GM12875 (cell line): Measurements from ENCODE around the gene NXN.
A peak's percentile ranks its signal among the peaks of the same experiment; 100 is the strongest.

Experiments
- H3K4me3 ChIP-seq: one replicate; pipeline ENCODE4 v1.5.1; 2011; ENCODE audit warnings: low read depth, low read length, control low read depth
- TF ChIP-seq, protein P1 (sequence below): IDR thresholded peaks from 2 replicates; pipeline ENCODE4 v1.5.1; 2011; ENCODE audit warnings: low read depth, mild to moderate bottlenecking, control low read depth, inconsistent platforms, low read length, moderate library complexity, borderline replicate concordance; ENCODE audit not compliant: insufficient read depth

The NXN gene

DNA sequence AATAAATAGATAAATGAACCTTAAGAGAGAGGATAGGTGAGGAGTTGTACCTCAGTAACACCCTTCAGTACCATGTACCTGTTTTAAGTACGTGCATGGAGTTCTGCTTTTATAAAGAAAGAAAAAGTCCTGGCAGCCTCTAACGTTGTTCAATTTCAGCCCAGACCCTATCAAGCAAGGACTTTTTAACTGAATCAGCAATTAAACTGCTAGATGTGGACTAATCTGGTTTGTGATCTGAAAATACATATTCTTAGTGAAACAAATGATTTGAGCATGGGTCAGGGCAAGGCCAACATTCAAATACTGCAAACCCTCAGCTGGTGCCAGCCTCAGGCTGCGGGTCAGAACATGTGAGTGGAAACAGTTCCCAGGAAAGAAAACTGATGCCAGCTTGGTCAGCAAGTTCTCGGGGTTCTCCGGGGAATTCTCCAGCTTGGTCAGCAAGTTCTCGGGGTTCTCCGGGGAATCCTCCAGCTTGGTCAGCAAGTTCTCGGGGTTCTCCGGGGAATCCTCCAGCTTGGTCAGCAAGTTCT lies 112.9 kb downstream of the NXN start:
- TF ChIP-seq, protein P1, sequence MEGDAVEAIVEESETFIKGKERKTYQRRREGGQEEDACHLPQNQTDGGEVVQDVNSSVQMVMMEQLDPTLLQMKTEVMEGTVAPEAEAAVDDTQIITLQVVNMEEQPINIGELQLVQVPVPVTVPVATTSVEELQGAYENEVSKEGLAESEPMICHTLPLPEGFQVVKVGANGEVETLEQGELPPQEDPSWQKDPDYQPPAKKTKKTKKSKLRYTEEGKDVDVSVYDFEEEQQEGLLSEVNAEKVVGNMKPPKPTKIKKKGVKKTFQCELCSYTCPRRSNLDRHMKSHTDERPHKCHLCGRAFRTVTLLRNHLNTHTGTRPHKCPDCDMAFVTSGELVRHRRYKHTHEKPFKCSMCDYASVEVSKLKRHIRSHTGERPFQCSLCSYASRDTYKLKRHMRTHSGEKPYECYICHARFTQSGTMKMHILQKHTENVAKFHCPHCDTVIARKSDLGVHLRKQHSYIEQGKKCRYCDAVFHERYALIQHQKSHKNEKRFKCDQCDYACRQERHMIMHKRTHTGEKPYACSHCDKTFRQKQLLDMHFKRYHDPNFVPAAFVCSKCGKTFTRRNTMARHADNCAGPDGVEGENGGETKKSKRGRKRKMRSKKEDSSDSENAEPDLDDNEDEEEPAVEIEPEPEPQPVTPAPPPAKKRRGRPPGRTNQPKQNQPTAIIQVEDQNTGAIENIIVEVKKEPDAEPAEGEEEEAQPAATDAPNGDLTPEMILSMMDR = no peak

DNA sequence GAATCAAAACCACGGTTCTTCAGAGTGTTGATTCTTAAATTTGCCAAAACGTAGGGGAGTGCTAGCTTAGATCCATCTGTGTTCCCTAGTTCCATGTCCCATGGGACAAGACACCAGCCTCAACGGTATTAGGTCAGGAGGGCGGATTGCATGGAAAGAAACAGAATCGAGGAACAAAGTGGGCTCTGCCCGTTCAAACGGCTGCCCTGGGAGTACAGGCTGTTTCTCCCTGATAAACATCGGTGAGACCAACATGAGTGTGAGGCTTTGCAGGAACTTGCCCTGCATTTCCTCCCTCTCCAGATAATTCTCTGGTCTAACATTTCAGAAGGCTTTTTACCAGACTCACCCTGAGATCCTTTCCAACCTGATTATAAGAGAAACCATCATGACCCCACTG lies 115.3 kb downstream of the NXN start:
- TF ChIP-seq, protein P1 = no peak
- H3K4me3 ChIP-seq = peak overlapping the region; percentile 54

More for the DNA sequence above, 112.9 kb downstream of the NXN start:
- no peak overlapping the region for H3K4me3 ChIP-seq

DNA sequence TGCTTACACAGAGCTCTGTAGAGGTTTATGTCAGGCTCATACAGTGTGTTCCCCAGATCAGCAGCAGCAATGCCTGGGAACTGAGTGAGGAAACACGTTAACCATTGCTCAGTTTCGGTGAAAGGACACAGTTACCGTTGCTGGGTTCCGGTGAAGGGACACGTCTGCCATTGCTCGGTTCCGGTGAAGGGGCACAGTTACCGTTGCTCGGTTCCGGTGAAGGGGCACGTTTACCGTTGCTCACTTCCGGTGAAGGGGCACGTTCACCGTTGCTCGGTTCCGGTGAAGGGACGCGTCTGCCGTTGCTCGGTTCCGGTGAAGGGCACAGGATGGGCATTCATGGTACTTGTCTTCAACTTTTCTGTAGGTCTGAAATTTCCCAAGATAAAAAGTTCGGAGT lies 115.7 kb downstream of the NXN start:
- H3K4me3 ChIP-seq = peak overlapping the region; percentile 54
- TF ChIP-seq, protein P1 = no peak

DNA sequence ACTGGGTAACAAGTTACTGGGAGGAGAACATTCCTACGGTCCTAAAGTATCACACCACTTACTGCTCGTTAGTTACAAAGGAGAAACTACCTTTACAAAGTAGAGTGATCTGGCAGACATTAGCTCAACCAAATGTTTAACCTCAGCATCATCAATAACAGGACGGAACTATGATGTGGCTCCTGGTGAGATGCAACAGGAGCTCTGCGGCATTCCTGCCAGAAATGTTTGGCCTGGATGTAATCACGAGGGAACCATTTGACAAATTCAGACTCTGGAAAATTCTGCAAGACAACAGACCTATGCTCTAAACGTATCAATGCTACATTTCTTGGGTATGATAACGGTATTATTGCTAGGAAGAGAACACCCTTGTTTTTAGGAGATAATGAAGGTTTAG lies 117.0 kb downstream of the NXN start:
- TF ChIP-seq, protein P1 = no peak
- H3K4me3 ChIP-seq = no peak overlapping the region

DNA sequence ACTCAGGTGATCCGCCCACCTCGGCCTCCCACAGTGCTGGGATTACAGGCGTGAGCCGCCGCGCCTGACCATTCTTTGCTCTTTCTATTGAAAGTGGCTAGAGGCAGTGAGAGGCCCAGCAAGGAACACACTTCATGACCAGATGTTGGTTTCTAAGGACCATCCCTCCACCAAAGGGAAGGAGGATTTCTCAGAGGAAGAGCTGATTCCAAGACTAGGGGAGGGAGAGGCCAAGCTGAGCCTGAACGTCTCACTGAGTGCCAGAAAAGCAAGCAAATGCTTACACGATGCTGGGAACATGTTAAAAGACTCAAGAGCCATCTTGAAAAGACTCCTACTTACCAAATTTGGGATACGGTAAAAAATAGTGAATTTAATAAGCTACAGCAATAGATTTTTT lies 118.2 kb downstream of the NXN start:
- TF ChIP-seq, protein P1 = no peak
- no peak overlapping the region for H3K4me3 ChIP-seq

DNA sequence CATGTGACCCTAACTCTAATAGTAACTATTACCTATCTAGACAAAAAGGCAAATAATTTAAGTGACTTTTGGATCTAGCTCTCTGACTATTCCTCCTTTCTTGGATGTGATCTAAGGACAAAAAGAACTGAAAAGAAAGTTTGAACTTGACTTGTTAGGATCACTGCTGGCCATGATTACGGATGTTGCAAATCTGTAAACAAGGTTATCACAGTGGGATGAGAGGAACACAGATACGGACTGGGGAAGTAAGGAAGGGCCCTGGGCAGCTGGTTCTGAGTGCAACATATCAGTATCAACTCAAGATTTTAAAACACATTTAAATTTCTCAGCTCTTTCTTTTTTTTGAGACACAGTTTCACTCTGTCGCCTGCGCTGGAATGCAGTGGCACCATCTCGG lies 118.8 kb downstream of the NXN start:
- no peak overlapping the region for H3K4me3 ChIP-seq
- TF ChIP-seq, protein P1 = no peak

DNA sequence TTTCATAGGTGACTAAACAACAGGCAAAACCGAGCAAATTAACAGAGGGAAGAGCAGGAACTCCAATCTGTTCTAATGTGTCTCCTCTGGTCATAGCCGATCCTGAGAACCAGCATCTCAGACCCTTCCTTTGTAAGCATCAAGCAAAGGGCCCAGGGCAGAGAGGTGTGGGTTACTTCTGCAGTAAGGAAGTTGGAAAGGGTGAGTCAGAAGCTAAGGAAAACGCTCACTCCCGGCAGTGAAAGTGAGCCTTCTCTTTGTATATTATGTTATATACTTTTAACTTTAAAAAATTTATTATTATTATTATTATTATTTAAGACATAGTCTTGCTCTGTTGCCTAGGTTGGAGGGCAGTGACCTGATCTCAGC lies 119.8 kb downstream of the NXN start:
- H3K4me3 ChIP-seq = no peak overlapping the region
- TF ChIP-seq, protein P1 = no peak
